Measurements from ENCODE around the gene KRT7.
"Not testable (repeated sequence)": the region's sequence is repeated elsewhere in the genome, so short reads cannot be mapped to it uniquely, and the experiment has no call there.

The KRT7 gene

GRCh38 chr12:52245962-52246569, 13.0 kb downstream of the KRT7 start:
- peak; percentile 8 for DNase-seq

- peak; percentile 8 for DNase-seq
Observed at GRCh38 chr12:52246720-52247621, 13.9 kb downstream of the KRT7 start.

- DNase-seq, result peak; percentile 13
Observed at GRCh38 chr12:52247622-52248540, 14.8 kb downstream of the KRT7 start.

- peak; percentile 8 for DNase-seq
Observed at GRCh38 chr12:52248541-52249461, 15.8 kb downstream of the KRT7 start.

- DNase-seq, result peak; percentile 7
Observed at GRCh38 chr12:52249511-52250047, 16.5 kb downstream of the KRT7 start.

- peak; percentile 8 for DNase-seq
Observed at GRCh38 chr12:52250048-52250990, 17.3 kb downstream of the KRT7 start.

- DNase-seq, result no peak
Observed at GRCh38 chr12:52251367-52252051, 18.5 kb downstream of the KRT7 start.

GRCh38 chr12:52252175-52252615, 19.2 kb downstream of the KRT7 start:
- not testable (repeated sequence) for DNase-seq

- DNase-seq, result no peak
Observed at GRCh38 chr12:52252728-52253343, 19.8 kb downstream of the KRT7 start.

- DNase-seq, result no peak
Observed at GRCh38 chr12:52253391-52254179, 20.5 kb downstream of the KRT7 start.

- DNase-seq, result no peak
Observed at GRCh38 chr12:52254180-52254964, 21.3 kb downstream of the KRT7 start.

GRCh38 chr12:52254965-52255751, 22.1 kb downstream of the KRT7 start:
- DNase-seq, result no peak

- no peak for DNase-seq
Observed at GRCh38 chr12:52255926-52256583, 23.0 kb downstream of the KRT7 start.

GRCh38 chr12:52256584-52256935, 23.5 kb downstream of the KRT7 start:
- no peak for DNase-seq

GRCh38 chr12:52257074-52257551, 24.1 kb downstream of the KRT7 start:
- DNase-seq, result no peak

GRCh38 chr12:52257922-52258321, 24.9 kb downstream of the KRT7 start:
- DNase-seq, result not testable (repeated sequence)
